Common myeloid progenitor, CD34-positive (primary cell): ENCODE data around the gene ULK4.
"Not testable (repeated sequence)": the region's sequence is repeated elsewhere in the genome, so short reads cannot be mapped to it uniquely, and the experiment has no call there.

Experiments used
- CTCF ChIA-PET: fragments of 350-600 bp; sonication (Branson Sonifier 250); formaldehyde crosslinking; loops from one replicate; lab custom pipeline; 2021; ENCODE audit warnings: antibody characterized with exemption; lab: Charles Lee
- POLR2A ChIA-PET: fragments of 350-600 bp; sonication (Branson Sonifier 250); formaldehyde crosslinking; loops from one replicate; lab custom pipeline; 2021; ENCODE audit warnings: antibody characterized with exemption; lab: Charles Lee
- DNase-seq, 3 donors: peaks; one replicate each; pipeline versions ENCODE4 v3.0.0 to v3.0.0-alpha.2; 2013
- H3K27ac ChIP-seq, 2 experiments: 1 replicate in 1 of 2; 2 replicates in 1 of 2; pipeline ENCODE4 v1.7.0; 2013; ENCODE audit warnings: inconsistent platforms in 2 of 2, low read length in 2 of 2, mild to moderate bottlenecking in 2 of 2, low read depth in 1 of 2, moderate library complexity in 1 of 2; ENCODE audit not compliant: severe bottlenecking in 2 of 2, insufficient read depth in 1 of 2, poor library complexity in 1 of 2
- H3K27me3 ChIP-seq, 5 experiments: replicated peaks in 2 of 5; 1 replicate in 3 of 5; 2 replicates in 2 of 5; pipeline versions ENCODE4 v1.6.1 to v1.7.0; 2013; ENCODE audit warnings: low read length in 4 of 5, mild to moderate bottlenecking in 2 of 5, moderate library complexity in 2 of 5, inconsistent platforms in 1 of 5; ENCODE audit not compliant: insufficient read depth in 5 of 5, control insufficient read depth in 4 of 5
- H3K36me3 ChIP-seq, 4 experiments: 1 replicate in 2 of 4; 2 replicates in 2 of 4; pipeline versions ENCODE4 v1.6.1 to v1.7.0; 2013; ENCODE audit warnings: low read length in 3 of 4, control low read depth in 1 of 4, mild to moderate bottlenecking in 1 of 4; ENCODE audit not compliant: control insufficient read depth in 4 of 4, insufficient read depth in 4 of 4
- H3K4me1 ChIP-seq, 4 experiments: 1 replicate in 3 of 4; 2 replicates in 1 of 4; pipeline versions ENCODE4 v1.6.1 to v1.7.1; 2013; ENCODE audit warnings: low read length in 3 of 4, mild to moderate bottlenecking in 3 of 4, control low read depth in 1 of 4, inconsistent platforms in 1 of 4, moderate library complexity in 1 of 4; ENCODE audit not compliant: control insufficient read depth in 4 of 4, insufficient read depth in 4 of 4; ENCODE audit errors: control extremely low read depth in 1 of 4
- H3K4me3 ChIP-seq, 7 experiments: 1 replicate in 4 of 7; 2 replicates in 3 of 7; pipeline versions ENCODE4 v1.5.1 to v1.7.0; 2013; ENCODE audit warnings: mild to moderate bottlenecking in 7 of 7, low read length in 6 of 7, moderate library complexity in 6 of 7, inconsistent platforms in 2 of 7, low read depth in 2 of 7, control low read depth in 1 of 7; ENCODE audit not compliant: insufficient read depth in 4 of 7, control insufficient read depth in 1 of 7; ENCODE audit errors: extremely low read depth in 1 of 7
- H3K9me3 ChIP-seq, 5 experiments: 1 replicate in 4 of 5; 2 replicates in 1 of 5; pipeline versions ENCODE4 v1.6.1 to v1.7.1; 2013; ENCODE audit warnings: low read length in 4 of 5, mild to moderate bottlenecking in 2 of 5, inconsistent platforms in 1 of 5, low read depth in 1 of 5, moderate library complexity in 1 of 5; ENCODE audit not compliant: control insufficient read depth in 4 of 5, insufficient read depth in 2 of 5; ENCODE audit errors: control extremely low read depth in 1 of 5
- WGBS: methylation state at CpG from one replicate; pipeline ENCODE4 v1.1.5; 2013; ENCODE audit not compliant: insufficient coverage; 5-methylcytosine and 5-hydroxymethylcytosine counted together

ULK4 gene

GRCh38 chr3:41675102-41675501 lies 286.8 kb downstream of the ULK4 start:
- H3K36me3 ChIP-seq, DNase-seq, H3K4me3 ChIP-seq, H3K27ac ChIP-seq, POLR2A ChIA-PET, H3K9me3 ChIP-seq, H3K27me3 ChIP-seq, H3K4me1 ChIP-seq: not testable (repeated sequence)
- 100% methylated on average over 6 of the region's 7 CpGs for WGBS
- CTCF ChIA-PET = interaction anchor here (0.9 kb wide), 1 partner anchor 9 kb away, joined by 3 read pairs; no protein-coding TSS in a partner anchor

DNA sequence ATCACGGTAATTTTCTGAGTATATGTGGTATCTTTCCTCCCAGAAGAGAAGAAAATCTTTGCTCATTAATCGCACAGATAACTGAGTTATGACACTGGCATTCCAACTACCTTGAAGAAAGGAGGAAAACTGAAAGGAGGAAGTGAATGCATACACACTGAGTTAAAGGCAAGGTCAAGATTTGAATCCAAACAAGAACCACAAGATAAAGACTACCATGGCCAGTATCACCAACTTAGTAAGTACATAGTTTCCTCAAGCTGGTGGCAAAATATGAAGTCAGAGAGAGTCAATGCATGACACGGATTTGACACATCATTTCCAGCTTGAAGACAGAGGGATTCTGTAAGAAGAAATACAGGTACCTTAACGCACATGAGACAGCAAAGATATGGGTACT lies 287.5 kb downstream of the ULK4 start:
- POLR2A ChIA-PET = no interaction called here
- no peak overlapping the region for H3K4me3 ChIP-seq
- H3K36me3 ChIP-seq = peaks cover 0 to 2% (median under 1%) of the 10 kb centered on the region in 4 experiments
- CTCF ChIA-PET = interaction anchor here (0.9 kb wide), 1 partner anchor 10 kb away, joined by 3 read pairs; no protein-coding TSS in a partner anchor
- H3K4me1 ChIP-seq = no peaks in the 10 kb centered on the region
- H3K27me3 ChIP-seq = no peaks in the 10 kb centered on the region
- H3K27ac ChIP-seq = no peak overlapping the region
- WGBS = 90% methylated on average over 2 of the region's 4 CpGs
- no peak for DNase-seq
- peaks cover 0 to 4% (median 0%) of the 10 kb centered on the region in 5 experiments for H3K9me3 ChIP-seq

GRCh38 chr3:41673650-41674049 lies 288.3 kb downstream of the ULK4 start:
- Histone ChIP-seq H3K9me3 (peaks cover 0 to 4% (median 0%) of the 10 kb centered on the region in 5 experiments), H3K27ac (no peak overlapping the region), H3K4me1 (no peaks in the 10 kb centered on the region), H3K36me3 (peaks cover 0 to 2% (median under 1%) of the 10 kb centered on the region in 4 experiments), H3K4me3 (no peak overlapping the region), H3K27me3 (no peaks in the 10 kb centered on the region)
- DNase-seq = no peak
- ChIA-PET CTCF (interaction anchor here (0.8 kb wide), 1 partner anchor 14 kb away, joined by 3 read pairs; no protein-coding TSS in a partner anchor), POLR2A (no interaction called here)
- 83% methylated on average over 1 of the region's 2 CpGs for WGBS

- ChIA-PET POLR2A (no interaction called here), CTCF (no interaction called here)
- Histone ChIP-seq H3K4me3 (no peak overlapping the region), H3K4me1 (no peaks in the 10 kb centered on the region), H3K36me3 (peaks cover 6 to 18% (median 9%) of the 10 kb centered on the region in 4 experiments), H3K27me3 (no peaks in the 10 kb centered on the region), H3K27ac (no peak overlapping the region), H3K9me3 (peaks cover 6 to 31% (median 9%) of the 10 kb centered on the region in 5 experiments)
- no peak for DNase-seq
Observed at GRCh38 chr3:41668379-41668778, 293.5 kb downstream of the ULK4 start.

DNA sequence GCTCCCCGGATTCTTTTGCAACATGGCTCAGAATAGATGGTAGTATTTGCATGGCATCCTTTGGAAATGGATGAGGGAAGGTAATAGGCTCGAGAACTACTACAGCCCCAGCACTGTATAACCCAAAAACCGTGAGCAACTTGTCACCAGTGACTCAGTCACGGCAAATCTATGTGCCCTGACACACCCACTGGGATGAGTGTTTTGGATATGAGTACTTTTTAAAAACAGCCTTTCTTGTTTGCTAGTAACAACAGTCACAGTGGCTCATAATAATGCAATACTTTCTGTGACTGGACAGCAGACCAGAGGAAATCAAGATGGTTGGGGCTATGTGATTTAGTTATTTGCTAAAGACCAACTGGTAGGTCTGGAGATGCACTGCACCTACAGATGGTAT lies 299.6 kb downstream of the ULK4 start:
- Histone ChIP-seq H3K9me3 (peaks cover 6 to 28% (median 9%) of the 10 kb centered on the region in 5 experiments), H3K27me3 (no peaks in the 10 kb centered on the region), H3K4me1 (no peaks in the 10 kb centered on the region), H3K36me3 (peaks cover 7 to 31% (median 12%) of the 10 kb centered on the region in 4 experiments), H3K27ac (no peak overlapping the region), H3K4me3 (no peak overlapping the region)
- WGBS = 100% methylated on average over 2 of the region's 4 CpGs
- DNase-seq = no peak
- POLR2A ChIA-PET = no interaction called here
- CTCF ChIA-PET = no interaction called here

DNA sequence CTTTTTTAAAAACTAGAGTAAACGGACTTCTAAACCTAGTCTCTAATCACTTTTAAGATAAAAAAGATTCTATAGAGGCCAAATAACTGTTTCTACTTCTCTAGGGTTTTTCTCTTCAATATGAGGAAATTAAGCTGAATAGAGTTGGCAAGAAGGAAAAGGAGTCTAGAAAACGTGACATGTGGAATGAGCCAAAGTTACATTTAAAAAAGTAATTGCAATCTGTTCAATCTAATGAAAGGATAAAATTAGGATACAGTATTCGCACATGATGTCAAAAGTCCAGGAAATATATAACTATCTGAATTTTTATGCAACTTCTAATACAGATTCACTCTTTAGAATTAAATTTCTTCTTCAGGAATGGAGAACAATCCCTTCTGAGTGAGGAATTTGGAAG lies 300.1 kb downstream of the ULK4 start:
- Histone ChIP-seq H3K9me3 (peaks cover 6 to 28% (median 9%) of the 10 kb centered on the region in 5 experiments), H3K4me1 (no peaks in the 10 kb centered on the region), H3K4me3 (no peak overlapping the region), H3K36me3 (peaks cover 7 to 31% (median 12%) of the 10 kb centered on the region in 4 experiments), H3K27ac (no peak overlapping the region), H3K27me3 (no peaks in the 10 kb centered on the region)
- no peak for DNase-seq
- CTCF ChIA-PET = no interaction called here
- POLR2A ChIA-PET = no interaction called here
- WGBS = no CpG with 5 or more reads among the region's 3 CpGs

DNA sequence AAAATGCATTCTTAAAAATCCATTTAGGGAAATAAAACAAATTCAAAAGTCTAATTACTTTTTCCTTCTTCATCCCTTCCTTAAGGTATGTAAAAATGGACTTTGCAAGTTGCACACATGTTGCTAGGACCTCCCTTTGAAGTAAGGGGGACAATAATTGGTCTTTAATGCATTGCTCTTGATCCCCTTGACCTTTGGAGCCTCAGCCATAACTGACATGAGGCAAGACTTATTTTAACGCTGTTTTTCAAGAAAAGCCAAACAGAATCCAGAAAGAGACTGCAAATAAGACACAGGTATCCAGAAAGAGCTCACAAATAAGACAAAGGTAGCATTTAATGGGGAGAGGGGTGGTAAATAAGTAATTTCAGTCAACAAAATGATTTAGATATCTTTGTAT lies 301.4 kb downstream of the ULK4 start:
- no peak for DNase-seq
- Histone ChIP-seq H3K9me3 (peaks cover 0 to 19% (median 6%) of the 10 kb centered on the region in 5 experiments), H3K27ac (no peak overlapping the region), H3K4me1 (no peaks in the 10 kb centered on the region), H3K36me3 (peaks cover 2 to 22% (median 7%) of the 10 kb centered on the region in 4 experiments), H3K27me3 (no peaks in the 10 kb centered on the region), H3K4me3 (no peak overlapping the region)
- ChIA-PET CTCF (no interaction called here), POLR2A (no interaction called here)
- WGBS = 100% methylated on average over 1 of the region's 1 CpG
